Stimulated activated naive B cell treated with anti-CD40 and anti-IgM and Interleukin-4, amounts not matched to agents 10 μg/mL and 1 μg/mL and 100 μg/mL, for 72 hours (primary cell): Measurements from ENCODE around the gene CTH.
"Not testable (repeated sequence)": the region's sequence is repeated elsewhere in the genome, so short reads cannot be mapped to it uniquely, and the experiment has no call there.

Experiments used
- ATAC-seq, 2 donors: fragments of 150-1000 bp; cut with Tn5 transposase; replicated peaks; 2 replicates each; pipeline ENCODE4 v1.10.0; 2021; ENCODE audit warnings: moderate library complexity in 1 of 2
- DNase-seq: peaks from one replicate; pipeline ENCODE4 v3.0.0; 2021
- H3K27ac Mint-ChIP-seq: one replicate; pipeline ENCODE4 v1.8.0; 2022; ENCODE audit warnings: mild to moderate bottlenecking, mixed read lengths
- H3K27me3 Mint-ChIP-seq, 2 donors: one replicate each; pipeline ENCODE4 v1.8.0; 2022; ENCODE audit warnings: mixed read lengths in 2 of 2
- H3K36me3 Mint-ChIP-seq, 2 donors: one replicate each; pipeline ENCODE4 v1.8.0; 2022; ENCODE audit warnings: mixed read lengths in 2 of 2, mild to moderate bottlenecking in 1 of 2
- H3K4me1 Mint-ChIP-seq, 2 donors: one replicate each; pipeline ENCODE4 v1.8.0; 2022; ENCODE audit warnings: mixed read lengths in 2 of 2, mild to moderate bottlenecking in 1 of 2
- H3K4me3 Mint-ChIP-seq, 2 donors: one replicate each; pipeline ENCODE4 v1.8.0; 2022; ENCODE audit warnings: mild to moderate bottlenecking in 2 of 2, mixed read lengths in 2 of 2, moderate library complexity in 1 of 2
- H3K9me3 Mint-ChIP-seq, 2 donors: one replicate each; pipeline ENCODE4 v1.8.0; 2022; ENCODE audit warnings: mixed read lengths in 2 of 2, mild to moderate bottlenecking in 1 of 2

Gene CTH

DNA sequence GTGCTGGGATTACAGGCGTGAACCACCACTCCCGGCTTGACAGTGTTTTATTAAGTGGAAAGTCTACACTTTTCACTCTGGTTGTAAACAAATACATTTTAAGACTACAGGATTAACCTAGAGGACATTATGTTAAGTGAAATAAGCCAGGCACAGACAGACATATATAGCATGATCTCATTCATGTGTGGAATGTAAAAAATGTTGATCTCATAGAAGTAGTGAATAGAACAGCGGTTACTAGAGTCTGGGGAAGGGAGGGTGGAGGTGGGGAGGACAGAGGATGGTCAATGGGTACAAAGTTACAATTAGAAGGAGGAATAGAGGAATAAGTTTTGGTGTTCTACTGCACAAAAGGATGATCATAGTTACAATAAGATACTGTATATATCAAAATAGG, 16.9 kb downstream of the CTH start:
- H3K36me3 Mint-ChIP-seq = peaks cover 13 to 14% of the 10 kb centered on the region in 2 donors
- no peaks in the 10 kb centered on the region for H3K4me1 Mint-ChIP-seq
- no peak for DNase-seq
- no peak overlapping the region for H3K27ac Mint-ChIP-seq
- no peak for ATAC-seq
- no peak overlapping the region for H3K4me3 Mint-ChIP-seq
- no peaks in the 10 kb centered on the region for H3K27me3 Mint-ChIP-seq
- H3K9me3 Mint-ChIP-seq = no peaks in the 10 kb centered on the region

DNA sequence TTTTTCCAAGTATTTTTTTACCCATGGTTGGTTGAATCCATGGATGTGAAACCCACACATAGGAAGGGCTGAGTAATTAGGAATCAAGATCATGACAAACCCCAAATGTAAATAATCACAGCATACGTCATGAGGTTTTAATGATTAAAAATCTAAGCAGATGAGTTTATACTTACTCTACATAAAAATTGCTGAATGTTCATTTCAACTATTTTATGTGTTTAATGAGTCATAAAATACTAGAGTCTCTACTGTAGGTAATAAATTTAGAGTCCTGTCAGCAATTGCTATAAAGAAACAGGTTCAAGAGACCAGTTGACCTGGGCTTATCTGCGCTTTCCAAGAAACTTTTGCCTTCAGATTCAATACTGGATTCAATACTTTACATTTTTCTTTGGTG, 18.2 kb downstream of the CTH start:
- Mint-ChIP-seq H3K9me3 (no peaks in the 10 kb centered on the region), H3K27ac (no peak overlapping the region), H3K4me1 (no peaks in the 10 kb centered on the region), H3K4me3 (no peak overlapping the region), H3K36me3 (peaks cover 16 to 17% of the 10 kb centered on the region in 2 donors), H3K27me3 (no peaks in the 10 kb centered on the region)
- no peak for ATAC-seq
- DNase-seq = no peak

DNA sequence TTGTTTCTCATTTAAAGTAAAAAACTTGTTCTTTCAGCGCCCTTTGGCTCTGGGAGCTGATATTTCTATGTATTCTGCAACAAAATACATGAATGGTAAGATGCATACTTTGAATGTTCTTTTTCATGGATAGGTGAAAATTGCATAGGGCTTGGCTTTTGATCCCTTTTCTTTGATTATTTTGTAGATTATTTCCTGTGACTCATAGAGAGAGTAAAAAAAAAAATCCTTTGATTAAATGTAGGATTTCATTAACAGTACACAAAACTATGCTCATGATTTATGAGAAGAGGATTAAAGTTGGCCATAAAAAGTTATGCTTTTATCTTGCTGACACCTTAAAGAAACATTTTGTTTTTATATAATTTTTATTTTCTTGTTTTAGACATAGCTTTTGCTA, 18.7 kb downstream of the CTH start:
- Mint-ChIP-seq H3K27me3 (no peaks in the 10 kb centered on the region), H3K9me3 (no peaks in the 10 kb centered on the region), H3K4me3 (no peak overlapping the region), H3K36me3 (peaks cover 16 to 17% of the 10 kb centered on the region in 2 donors), H3K27ac (no peak overlapping the region), H3K4me1 (no peaks in the 10 kb centered on the region)
- no peak for ATAC-seq
- DNase-seq = no peak

DNA sequence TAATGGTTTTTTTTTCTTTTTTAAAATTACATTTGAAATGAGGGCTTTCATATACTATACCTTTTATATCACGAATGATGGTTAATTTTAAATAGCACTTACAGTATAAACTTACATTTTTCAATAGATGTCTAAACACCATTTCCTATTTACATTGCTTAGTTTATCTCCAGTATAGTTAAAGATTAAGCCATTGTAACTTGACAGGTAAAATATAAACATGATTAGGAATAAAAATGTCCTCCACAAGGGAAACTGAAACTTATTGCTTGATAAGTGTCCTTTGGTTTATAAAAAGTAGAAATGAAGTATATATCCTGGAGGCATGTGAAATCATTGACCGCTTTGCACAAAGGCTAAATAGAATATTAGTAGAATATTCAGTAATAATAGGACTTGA, 20.2 kb downstream of the CTH start:
- Mint-ChIP-seq H3K27me3 (no peaks in the 10 kb centered on the region), H3K9me3 (no peaks in the 10 kb centered on the region), H3K27ac (no peak overlapping the region), H3K4me3 (no peak overlapping the region), H3K36me3 (peaks cover 16 to 17% of the 10 kb centered on the region in 2 donors), H3K4me1 (no peaks in the 10 kb centered on the region)
- ATAC-seq (no peak), DNase-seq (no peak)

DNA sequence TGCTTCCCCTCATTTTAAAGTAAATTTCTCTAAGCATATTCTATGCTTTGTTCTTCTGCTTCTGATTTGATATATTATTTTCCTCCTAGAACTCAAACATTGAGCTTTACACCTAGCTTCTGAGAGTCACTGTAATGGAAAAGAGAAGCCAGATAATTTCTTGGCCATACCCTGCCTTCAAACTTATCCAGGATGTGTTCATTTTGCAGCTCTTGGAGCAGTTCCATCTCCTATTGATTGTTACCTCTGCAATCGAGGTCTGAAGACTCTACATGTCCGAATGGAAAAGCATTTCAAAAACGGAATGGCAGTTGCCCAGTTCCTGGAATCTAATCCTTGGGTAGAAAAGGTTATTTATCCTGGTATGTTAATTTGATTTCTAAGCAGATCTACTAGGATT, 20.8 kb downstream of the CTH start:
- H3K27me3 Mint-ChIP-seq = no peaks in the 10 kb centered on the region
- DNase-seq (no peak), ATAC-seq (no peak)
- H3K36me3 Mint-ChIP-seq = peaks cover 16 to 17% of the 10 kb centered on the region in 2 donors
- no peaks in the 10 kb centered on the region for H3K9me3 Mint-ChIP-seq
- no peaks in the 10 kb centered on the region for H3K4me1 Mint-ChIP-seq
- H3K4me3 Mint-ChIP-seq = no peak overlapping the region
- H3K27ac Mint-ChIP-seq = no peak overlapping the region

DNA sequence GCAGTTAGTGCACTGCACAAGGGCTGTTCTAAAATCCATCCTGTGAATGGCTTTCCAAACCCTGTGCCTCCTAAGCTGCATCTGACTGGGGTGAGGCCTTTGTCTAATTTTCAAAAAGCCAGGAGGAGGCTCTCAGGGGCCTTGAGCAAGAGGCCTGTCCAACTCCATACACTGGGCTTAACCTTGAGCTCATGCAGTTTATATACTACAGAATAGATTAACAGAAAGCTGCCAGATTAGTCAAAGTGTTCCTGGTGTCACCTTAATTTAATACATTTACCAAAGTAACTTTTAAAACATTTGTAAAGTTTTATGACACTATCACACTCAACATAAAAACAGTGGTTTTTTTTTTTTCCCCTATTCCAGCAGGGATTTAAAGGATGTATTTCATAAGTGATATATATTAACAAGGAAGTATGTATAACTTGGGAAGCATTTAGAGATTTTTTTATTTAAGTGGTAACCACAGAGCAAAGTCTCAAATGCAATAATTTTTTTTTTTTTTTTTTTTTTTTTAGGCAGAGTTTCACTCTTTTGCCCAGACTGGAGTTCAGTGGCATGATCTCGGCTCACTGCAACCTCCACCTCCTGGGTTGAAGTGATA, 23.3 kb downstream of the CTH start:
- Mint-ChIP-seq H3K27me3 (no peaks in the 10 kb centered on the region), H3K4me1 (no peaks in the 10 kb centered on the region), H3K9me3 (no peaks in the 10 kb centered on the region), H3K27ac (no peak overlapping the region), H3K36me3 (peaks cover 17 to 24% of the 10 kb centered on the region in 2 donors), H3K4me3 (no peak overlapping the region)
- ATAC-seq = no peak
- DNase-seq = no peak

DNA sequence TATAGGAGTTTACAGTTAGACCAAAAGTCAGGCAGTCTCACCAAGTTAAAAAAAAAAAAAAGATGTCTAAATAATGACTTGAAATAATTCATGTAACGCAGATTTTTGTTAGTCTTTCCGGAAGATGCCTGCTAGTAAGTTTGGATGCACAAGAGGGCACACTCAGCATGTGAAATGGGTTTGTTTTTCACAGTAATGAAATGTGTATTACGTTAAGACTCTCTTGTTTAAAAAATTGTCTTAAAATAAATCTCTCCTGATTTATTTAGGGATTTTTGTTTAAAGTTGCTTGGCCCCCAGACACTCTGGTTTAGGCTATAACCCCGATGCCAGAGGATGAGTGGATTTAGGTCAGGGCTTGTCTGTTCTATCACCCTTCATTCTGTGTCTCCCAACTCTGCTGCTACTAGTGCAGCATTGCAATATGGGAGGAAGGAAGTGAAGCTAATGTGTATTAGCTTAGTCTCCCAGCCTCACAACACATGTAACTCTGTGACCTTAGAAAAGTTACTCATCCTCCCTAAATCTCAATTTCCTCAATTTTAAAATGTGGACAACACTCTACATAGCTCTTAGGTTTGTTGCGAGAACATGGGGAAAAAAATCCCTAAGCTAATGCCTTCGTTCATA, 25.7 kb downstream of the CTH start:
- peaks cover 18 to 27% of the 10 kb centered on the region in 2 donors for H3K36me3 Mint-ChIP-seq
- no peak for DNase-seq

DNA sequence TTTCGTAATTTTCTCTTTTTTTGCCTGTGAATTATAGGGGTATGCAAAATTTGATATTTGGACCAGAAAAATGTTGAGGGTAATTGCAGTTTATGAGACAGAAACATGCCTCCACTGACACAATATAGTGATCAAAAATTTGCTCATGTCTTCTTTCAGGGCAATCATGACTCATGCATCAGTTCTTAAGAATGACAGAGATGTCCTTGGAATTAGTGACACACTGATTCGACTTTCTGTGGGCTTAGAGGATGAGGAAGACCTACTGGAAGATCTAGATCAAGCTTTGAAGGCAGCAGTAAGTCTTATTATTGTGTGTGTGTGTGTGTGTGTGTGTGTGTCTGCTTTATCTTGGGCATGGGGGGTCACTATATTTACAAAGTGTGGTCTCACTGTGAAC, 27.5 kb downstream of the CTH start:
- Mint-ChIP-seq H3K9me3 (no peaks in the 10 kb centered on the region), H3K4me1 (no peaks in the 10 kb centered on the region), H3K4me3 (no peak overlapping the region), H3K27me3 (no peaks in the 10 kb centered on the region), H3K27ac (no peak overlapping the region), H3K36me3 (peaks cover 4 to 15% of the 10 kb centered on the region in 2 donors)
- no peak for ATAC-seq
- no peak for DNase-seq

More for the DNA sequence above, 25.7 kb downstream of the CTH start:
- Mint-ChIP-seq H3K27ac (no peak overlapping the region), H3K27me3 (no peaks in the 10 kb centered on the region), H3K4me1 (no peaks in the 10 kb centered on the region), H3K4me3 (no peak overlapping the region), H3K9me3 (no peaks in the 10 kb centered on the region)
- ATAC-seq = no peak

DNA sequence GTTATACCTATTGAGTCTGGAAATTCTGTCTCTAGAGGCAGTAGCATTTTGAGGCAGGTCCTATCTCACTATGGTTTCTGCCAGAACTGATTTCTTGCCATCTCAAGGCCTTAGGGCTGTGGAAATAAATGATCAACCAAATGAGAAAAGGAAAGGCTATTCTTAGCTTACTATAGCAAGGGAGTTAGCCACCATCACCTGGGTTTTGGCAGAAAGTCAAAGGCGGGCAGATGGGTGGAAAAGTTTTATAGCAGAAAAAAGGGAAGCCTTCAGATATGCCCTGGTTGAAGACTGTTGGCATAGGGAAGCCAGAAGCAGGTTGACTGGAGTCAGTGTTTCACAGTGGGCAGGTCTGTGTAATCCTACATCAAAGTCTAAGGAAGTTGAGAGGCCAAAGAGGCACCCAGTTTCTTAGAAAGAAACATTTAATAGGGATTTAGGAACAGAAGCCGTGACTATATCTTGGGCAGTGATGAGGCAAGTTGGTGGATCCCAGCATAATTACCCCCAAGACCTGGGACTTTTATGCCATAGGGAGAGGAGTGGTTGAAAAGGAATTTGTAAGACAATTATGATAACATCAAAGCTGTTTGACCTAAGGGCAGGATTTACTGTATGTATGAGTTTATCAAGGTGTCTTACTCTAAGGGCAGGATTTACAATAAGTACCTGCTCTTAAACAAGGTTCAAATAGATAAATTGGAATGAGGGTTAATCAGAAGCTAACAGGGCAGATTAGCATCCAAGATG, 29.7 kb downstream of the CTH start:
- Mint-ChIP-seq H3K9me3 (no peaks in the 10 kb centered on the region), H3K27me3 (no peaks in the 10 kb centered on the region), H3K4me3 (no peak overlapping the region), H3K4me1 (no peaks in the 10 kb centered on the region), H3K27ac (no peak overlapping the region), H3K36me3 (peaks cover 2 to 12% of the 10 kb centered on the region in 2 donors)
- DNase-seq (no peak), ATAC-seq (no peak)

DNA sequence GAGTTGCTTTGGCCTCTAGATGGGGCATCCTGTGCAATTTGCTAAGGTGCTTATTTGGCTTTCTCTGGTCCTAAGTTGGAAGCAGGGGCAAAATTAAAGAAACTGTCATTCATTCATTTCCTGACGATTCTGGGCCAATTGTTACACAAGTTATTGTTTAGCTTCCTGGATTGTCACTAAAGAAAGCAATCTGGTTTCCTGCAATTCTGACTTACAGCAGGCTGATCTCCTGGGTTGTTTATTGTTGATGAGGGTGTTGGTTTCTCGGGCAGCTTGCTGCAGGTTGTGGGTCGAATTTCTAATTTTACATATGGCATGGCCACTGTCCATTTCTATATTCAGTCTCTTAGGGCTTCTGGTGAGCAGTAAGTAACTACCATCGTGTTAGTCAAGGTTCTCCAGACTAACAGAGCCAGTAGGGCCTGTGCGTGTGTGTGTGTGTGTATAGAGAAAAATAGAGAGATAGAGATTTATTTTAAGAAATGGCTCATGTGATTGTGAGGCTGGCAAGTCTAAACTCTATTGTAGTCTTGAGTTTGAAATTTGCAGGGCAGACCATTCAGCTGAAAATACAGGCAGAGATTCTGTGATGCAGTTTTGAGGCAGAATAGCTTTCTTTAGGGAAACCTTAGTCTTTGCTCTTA, 30.4 kb downstream of the CTH start:
- Mint-ChIP-seq H3K4me3 (no peak overlapping the region), H3K4me1 (no peaks in the 10 kb centered on the region), H3K9me3 (no peaks in the 10 kb centered on the region), H3K27ac (no peak overlapping the region), H3K27me3 (no peaks in the 10 kb centered on the region), H3K36me3 (peaks cover 2 to 12% of the 10 kb centered on the region in 2 donors)
- no peak for DNase-seq
- no peak for ATAC-seq

DNA sequence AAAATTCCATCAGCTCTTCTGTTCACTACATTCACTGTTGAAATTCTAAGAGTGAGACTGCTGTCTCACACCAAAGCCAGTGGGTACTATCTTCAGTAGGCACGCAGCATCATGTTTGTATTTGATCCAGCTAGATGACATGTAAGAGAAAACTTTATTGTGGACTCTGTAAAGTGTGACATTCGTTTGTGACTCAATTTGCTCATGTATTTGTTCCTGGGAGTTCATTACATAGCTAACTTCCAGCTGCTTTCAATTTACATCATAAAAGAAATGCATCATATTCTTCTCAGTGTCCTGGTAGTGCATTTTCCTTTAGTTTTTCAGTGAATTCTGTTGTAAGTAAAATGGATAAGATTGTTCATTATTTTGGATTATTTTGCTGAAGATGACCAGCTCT, 31.4 kb downstream of the CTH start:
- Mint-ChIP-seq H3K36me3 (peaks cover 2 to 12% of the 10 kb centered on the region in 2 donors), H3K4me3 (no peak overlapping the region), H3K27ac (no peak overlapping the region), H3K4me1 (no peaks in the 10 kb centered on the region), H3K27me3 (no peaks in the 10 kb centered on the region), H3K9me3 (no peaks in the 10 kb centered on the region)
- ATAC-seq (no peak), DNase-seq (no peak)

DNA sequence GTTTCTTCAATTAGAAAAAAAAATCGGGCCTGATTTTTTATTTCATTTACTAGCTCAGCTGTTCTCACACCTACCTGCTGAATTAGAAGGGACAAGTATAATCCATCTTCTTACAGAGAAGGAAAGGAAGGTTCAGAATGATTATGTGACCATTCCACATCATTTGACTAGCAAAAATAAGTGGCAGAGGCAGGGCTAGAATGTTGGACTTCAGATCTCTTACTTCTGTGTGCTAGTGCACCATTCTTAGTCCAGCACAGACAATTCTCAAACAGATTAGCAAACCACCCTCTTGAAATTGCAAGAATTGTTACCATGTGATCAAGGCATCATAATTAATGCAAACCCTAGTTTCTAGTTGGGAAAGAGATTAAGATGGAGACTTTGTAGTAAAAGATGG, 32.7 kb downstream of the CTH start:
- Mint-ChIP-seq H3K4me1 (no peaks in the 10 kb centered on the region), H3K27ac (no peak overlapping the region), H3K36me3 (peaks cover 2 to 7% of the 10 kb centered on the region in 2 donors), H3K4me3 (no peak overlapping the region), H3K27me3 (no peaks in the 10 kb centered on the region), H3K9me3 (no peaks in the 10 kb centered on the region)
- ATAC-seq = no peak
- no peak for DNase-seq

DNA sequence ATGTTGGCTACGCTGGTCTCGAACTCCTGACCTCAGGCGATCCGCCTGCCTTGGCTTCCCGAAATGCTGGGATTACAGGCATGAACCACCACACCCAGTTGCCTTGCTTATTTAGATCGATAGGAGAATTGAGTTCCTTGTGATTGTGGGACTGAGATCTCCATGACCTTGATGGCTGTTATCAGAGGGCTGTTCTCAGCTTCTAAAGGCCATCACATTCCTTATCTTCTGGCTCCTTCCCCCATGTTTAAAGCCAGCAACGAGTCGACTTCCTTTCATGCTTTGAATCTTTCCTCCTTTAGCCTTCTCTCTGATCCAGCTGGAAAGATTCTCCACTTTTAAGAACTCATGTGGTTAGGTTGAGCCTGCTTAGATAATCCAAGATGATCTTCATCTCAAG, 38.0 kb downstream of the CTH start:
- no peak overlapping the region for H3K27ac Mint-ChIP-seq
- H3K4me1 Mint-ChIP-seq = peaks cover 0 to 3% of the 10 kb centered on the region in 2 donors
- H3K4me3 Mint-ChIP-seq = no peak overlapping the region
- peaks cover 0 to 8% of the 10 kb centered on the region in 2 donors for H3K27me3 Mint-ChIP-seq
- peaks cover 0 to 2% of the 10 kb centered on the region in 2 donors for H3K9me3 Mint-ChIP-seq
- DNase-seq = no peak
- no peaks in the 10 kb centered on the region for H3K36me3 Mint-ChIP-seq
- ATAC-seq = no peak

DNA sequence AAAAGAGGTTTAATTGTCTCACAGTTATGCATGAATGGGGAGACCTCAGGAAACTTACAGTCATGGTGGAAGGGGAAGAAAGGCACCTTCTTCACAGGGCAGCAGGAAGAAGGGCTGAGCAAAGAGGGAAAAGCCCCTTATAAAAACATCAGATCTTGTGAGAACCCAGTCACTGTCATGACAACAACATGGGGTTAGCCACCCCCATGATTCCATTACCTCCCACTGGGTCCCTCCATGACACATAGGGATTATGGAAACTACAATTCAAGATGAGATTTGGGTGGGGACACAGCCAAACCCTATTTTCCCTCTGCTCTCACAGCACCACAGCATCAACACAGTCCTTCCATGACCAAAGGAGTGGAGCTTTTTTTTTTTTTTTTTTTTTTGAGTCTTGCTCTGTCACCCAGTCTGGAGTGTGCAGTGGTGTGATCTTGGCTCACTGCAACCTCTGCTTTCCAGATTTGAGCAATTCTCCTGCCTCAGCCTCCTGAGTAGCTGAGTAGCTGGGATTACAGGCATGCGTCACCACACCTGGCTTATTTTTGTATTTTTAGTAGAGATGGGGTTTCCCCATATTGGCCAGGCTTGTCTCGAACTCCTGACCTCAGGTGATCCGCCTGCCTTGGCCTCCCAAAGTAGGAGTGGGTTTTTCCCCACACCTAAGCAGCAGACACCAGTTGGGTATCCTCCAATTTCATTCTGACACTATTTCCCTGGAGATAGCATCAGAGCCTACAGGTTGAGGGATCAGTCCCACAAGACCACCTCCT, 41.3 kb downstream of the CTH start:
- not testable (repeated sequence) for H3K27ac Mint-ChIP-seq, H3K27me3 Mint-ChIP-seq, DNase-seq, H3K36me3 Mint-ChIP-seq, H3K4me1 Mint-ChIP-seq, H3K4me3 Mint-ChIP-seq, H3K9me3 Mint-ChIP-seq
- ATAC-seq = peak in 1 of 2 donors; percentile 67
